ENCODE results near the gene ZNF132. TPM values are rescaled to one million over a fixed set of nuclear protein-coding genes. Genes with fewer than 3 reads are reported as not detected.
"Not testable (repeated sequence)": the region's sequence is repeated elsewhere in the genome, so short reads cannot be mapped to it uniquely, and the experiment has no call there.

The ZNF132 gene
- total RNA-seq, 1 experiment from 2014 or later = 2.6 TPM

- peak; percentile 41; the same call in 1 of the 2 replicates for TF ChIP-seq ESRRA (CRISPR knock-in tag; IDR thresholded peaks at IDR 0.05; ENCODE audit: borderline replicate concordance)
- TF ChIP-seq GABPB1 (CRISPR knock-in tag; IDR thresholded peaks at IDR 0.05) = peak; percentile 85
- TF ChIP-seq NFYB (CRISPR knock-in tag; conservative IDR thresholded peaks at IDR 0.05; ENCODE audit: low read depth) = peak; percentile 85
- no peak for TF ChIP-seq JUN (CRISPR knock-in tag; IDR thresholded peaks at IDR 0.05)
Observed at GRCh38 chr19:58451358-58452101, 11.6 kb upstream of the ZNF132 start, which contains the start of gene ZNF324B (continued).

GRCh38 chr19:58450856-58451357 lies 11.0 kb upstream of the ZNF132 start:
- CTCF ChIA-PET = interaction anchor here (0.5 to 1.4 kb wide), 7 partner anchors 11 to 268 kb away, joined by 3 to 7 read pairs (median 4); partner anchors contain the start of genes ZBTB45, ZNF132, ZNF497 and ZNF584
- H3K27ac Mint-ChIP-seq = no peak overlapping the region
- H3K27me3 Mint-ChIP-seq (ENCODE audit: low read depth) = peaks cover 69% of the 10 kb centered on the region
- H3K4me3 Mint-ChIP-seq = peak overlapping the region; percentile 63
- TF ChIP-seq MXD4 (CRISPR knock-in tag; IDR thresholded peaks at IDR 0.05; ENCODE audit: borderline replicate concordance) (no peak), SP1 (CRISPR knock-in tag; conservative IDR thresholded peaks at IDR 0.05) (no peak)
- ATAC-seq (peak; percentile 38), DNase-seq (ENCODE audit: low spot score) (no peak)
- H3K36me3 Mint-ChIP-seq = peaks cover 22% of the 10 kb centered on the region
- peaks cover 35% of the 10 kb centered on the region for H3K9me3 Mint-ChIP-seq
- peaks cover 7% of the 10 kb centered on the region for H3K4me1 Mint-ChIP-seq
- POLR2A ChIA-PET = interaction anchor here (1.1 to 1.4 kb wide), 4 partner anchors 10 to 93 kb away, joined by 3 to 7 read pairs (median 4); partner anchors contain the start of genes TRIM28, ZNF497 and ZNF584

- ATAC-seq; H3K4me1 Mint-ChIP-seq; H3K4me3 Mint-ChIP-seq; H3K27ac Mint-ChIP-seq; POLR2A ChIA-PET; DNase-seq (ENCODE audit: low spot score); CTCF ChIA-PET: not testable (repeated sequence)
- Mint-ChIP-seq H3K36me3 (peaks cover 22% of the 10 kb centered on the region), H3K27me3 (ENCODE audit: low read depth) (peaks cover 78% of the 10 kb centered on the region), H3K9me3 (peaks cover 35% of the 10 kb centered on the region)
Observed at GRCh38 chr19:58449980-58450379, 10.0 kb upstream of the ZNF132 start.

- peaks cover 45% of the 10 kb centered on the region for H3K9me3 Mint-ChIP-seq
Observed at GRCh38 chr19:58448860-58449259, 8.9 kb upstream of the ZNF132 start.

GRCh38 chr19:58442986-58443385 lies 3.0 kb upstream of the ZNF132 start:
- peak; percentile 41; the same call in 1 of the 2 replicates for TF ChIP-seq NFYB (CRISPR knock-in tag; conservative IDR thresholded peaks at IDR 0.05; ENCODE audit: low read depth)
- peaks cover 26% of the 10 kb centered on the region for H3K36me3 Mint-ChIP-seq
- H3K27ac Mint-ChIP-seq; H3K4me3 Mint-ChIP-seq; ATAC-seq; H3K4me1 Mint-ChIP-seq; DNase-seq (ENCODE audit: low spot score); POLR2A ChIA-PET; CTCF ChIA-PET: not testable (repeated sequence)
- H3K27me3 Mint-ChIP-seq (ENCODE audit: low read depth) = peaks cover 88% of the 10 kb centered on the region
- H3K9me3 Mint-ChIP-seq = peaks cover 70% of the 10 kb centered on the region

More at GRCh38 chr19:58448860-58449259, 8.9 kb upstream of the ZNF132 start:
- CTCF ChIA-PET; H3K4me3 Mint-ChIP-seq; ATAC-seq; H3K4me1 Mint-ChIP-seq; POLR2A ChIA-PET; DNase-seq (ENCODE audit: low spot score); H3K27ac Mint-ChIP-seq: not testable (repeated sequence)
- peaks cover 22% of the 10 kb centered on the region for H3K36me3 Mint-ChIP-seq
- H3K27me3 Mint-ChIP-seq (ENCODE audit: low read depth) = peaks cover 88% of the 10 kb centered on the region

- no peak for ATAC-seq
- ChIA-PET POLR2A (interaction anchor here (0.5 kb wide), 1 partner anchor 43 kb away, joined by 3 read pairs; no protein-coding TSS in a partner anchor), CTCF (interaction anchor here (1.0 kb wide), 2 partner anchors 11 to 79 kb away, joined by 4 read pairs; partner anchors contain the start of genes ZBTB45 and ZNF324B)
- Mint-ChIP-seq H3K27me3 (ENCODE audit: low read depth) (peaks cover 75% of the 10 kb centered on the region), H3K9me3 (peaks cover 78% of the 10 kb centered on the region), H3K4me3 (peak overlapping the region; percentile 77), H3K27ac (peak overlapping the region; percentile 68; the same call in 1 of the 2 replicates), H3K4me1 (peaks cover 6% of the 10 kb centered on the region; the same call in 1 of the 2 replicates), H3K36me3 (peaks cover 46% of the 10 kb centered on the region)
- no peak for DNase-seq (ENCODE audit: low spot score)
- TF ChIP-seq NFE2L1 (CRISPR knock-in tag; IDR thresholded peaks at IDR 0.05) = no peak
- no peak for TF ChIP-seq USF1 (CRISPR knock-in tag; IDR thresholded peaks at IDR 0.05)
Observed at GRCh38 chr19:58440556-58440955, 603 bp upstream of the ZNF132 start.

GRCh38 chr19:58434217-58434616 lies 5.7 kb downstream of the ZNF132 start:
- Mint-ChIP-seq H3K4me3 (no peak overlapping the region), H3K4me1 (no peaks in the 10 kb centered on the region; the same call in 1 of the 2 replicates), H3K36me3 (peaks cover 89% of the 10 kb centered on the region), H3K9me3 (peaks cover 90% of the 10 kb centered on the region), H3K27me3 (ENCODE audit: low read depth) (peaks cover 67% of the 10 kb centered on the region), H3K27ac (no peak overlapping the region)
- CTCF ChIA-PET = no interaction called here
- POLR2A ChIA-PET = no interaction called here
- ATAC-seq (no peak), DNase-seq (ENCODE audit: low spot score) (no peak)
- no peak for TF ChIP-seq ZNF232 (CRISPR knock-in tag; IDR thresholded peaks at IDR 0.05)
- no peak for TF ChIP-seq RELA (CRISPR knock-in tag; IDR thresholded peaks at IDR 0.05; ENCODE audit: borderline replicate concordance)
- no peak for TF ChIP-seq CDX4 (CRISPR knock-in tag; IDR thresholded peaks at IDR 0.05; ENCODE audit: borderline replicate concordance)
- TF ChIP-seq ZNF671 (CRISPR knock-in tag; IDR thresholded peaks at IDR 0.05) = no peak
- no peak for TF ChIP-seq KAT7 (CRISPR knock-in tag; IDR thresholded peaks at IDR 0.05; ENCODE audit: borderline replicate concordance)
- no peak for TF ChIP-seq USF2 (CRISPR knock-in tag; IDR thresholded peaks at IDR 0.05)
- TF ChIP-seq NR3C1 (CRISPR knock-in tag; conservative IDR thresholded peaks at IDR 0.05; ENCODE audit: low read depth) = no peak
- TF ChIP-seq SMAD3 (CRISPR knock-in tag; IDR thresholded peaks at IDR 0.05; ENCODE audit: borderline replicate concordance) = no peak
- no peak for TF ChIP-seq NR1H2 (CRISPR knock-in tag; IDR thresholded peaks at IDR 0.05)
